ENCODE results near the gene CDH4.

Gene CDH4

GRCh38 chr20:61627791-61628415 is 375.8 kb downstream of the CDH4 start:
- no peaks in the 10 kb centered on the region for H3K4me1 ChIP-seq (ENCODE audit: control insufficient read depth, insufficient read depth, low read length)
- H3K27ac ChIP-seq (ENCODE audit: extremely low read depth, low read depth, low read length) = no peak overlapping the region
- TF ChIP-seq ZNF239 (tag by site-specific recombination; IDR thresholded peaks at IDR 0.05) (no peak), ZFHX2 (tag by site-specific recombination; conservative IDR thresholded peaks at IDR 0.05) (no peak), OSR2 (tag by site-specific recombination; IDR thresholded peaks at IDR 0.05) (no peak), KLF9 (tag by site-specific recombination; IDR thresholded peaks at IDR 0.05; ENCODE audit: low read depth) (no peak), ZNF140 (tag by site-specific recombination; IDR thresholded peaks at IDR 0.05) (no peak), REPIN1 (tag by site-specific recombination; IDR thresholded peaks at IDR 0.05; ENCODE audit: low read depth) (no peak), ZNF311 (tag by site-specific recombination; IDR thresholded peaks at IDR 0.05; ENCODE audit: borderline replicate concordance) (no peak), ZNF362 (tag by site-specific recombination; IDR thresholded peaks at IDR 0.05) (no peak), ZNF785 (tag by site-specific recombination; IDR thresholded peaks at IDR 0.05) (no peak), ZEB2 (tag by site-specific recombination; IDR thresholded peaks at IDR 0.05) (no peak)
- TF ChIP-seq, protein P1, sequence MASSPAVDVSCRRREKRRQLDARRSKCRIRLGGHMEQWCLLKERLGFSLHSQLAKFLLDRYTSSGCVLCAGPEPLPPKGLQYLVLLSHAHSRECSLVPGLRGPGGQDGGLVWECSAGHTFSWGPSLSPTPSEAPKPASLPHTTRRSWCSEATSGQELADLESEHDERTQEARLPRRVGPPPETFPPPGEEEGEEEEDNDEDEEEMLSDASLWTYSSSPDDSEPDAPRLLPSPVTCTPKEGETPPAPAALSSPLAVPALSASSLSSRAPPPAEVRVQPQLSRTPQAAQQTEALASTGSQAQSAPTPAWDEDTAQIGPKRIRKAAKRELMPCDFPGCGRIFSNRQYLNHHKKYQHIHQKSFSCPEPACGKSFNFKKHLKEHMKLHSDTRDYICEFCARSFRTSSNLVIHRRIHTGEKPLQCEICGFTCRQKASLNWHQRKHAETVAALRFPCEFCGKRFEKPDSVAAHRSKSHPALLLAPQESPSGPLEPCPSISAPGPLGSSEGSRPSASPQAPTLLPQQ (tag by site-specific recombination; IDR thresholded peaks at IDR 0.05) = no peak
- TF ChIP-seq, protein P2, sequence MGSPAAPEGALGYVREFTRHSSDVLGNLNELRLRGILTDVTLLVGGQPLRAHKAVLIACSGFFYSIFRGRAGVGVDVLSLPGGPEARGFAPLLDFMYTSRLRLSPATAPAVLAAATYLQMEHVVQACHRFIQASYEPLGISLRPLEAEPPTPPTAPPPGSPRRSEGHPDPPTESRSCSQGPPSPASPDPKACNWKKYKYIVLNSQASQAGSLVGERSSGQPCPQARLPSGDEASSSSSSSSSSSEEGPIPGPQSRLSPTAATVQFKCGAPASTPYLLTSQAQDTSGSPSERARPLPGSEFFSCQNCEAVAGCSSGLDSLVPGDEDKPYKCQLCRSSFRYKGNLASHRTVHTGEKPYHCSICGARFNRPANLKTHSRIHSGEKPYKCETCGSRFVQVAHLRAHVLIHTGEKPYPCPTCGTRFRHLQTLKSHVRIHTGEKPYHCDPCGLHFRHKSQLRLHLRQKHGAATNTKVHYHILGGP (tag by site-specific recombination; IDR thresholded peaks at IDR 0.05) = no peak
- TF ChIP-seq, protein P3, sequence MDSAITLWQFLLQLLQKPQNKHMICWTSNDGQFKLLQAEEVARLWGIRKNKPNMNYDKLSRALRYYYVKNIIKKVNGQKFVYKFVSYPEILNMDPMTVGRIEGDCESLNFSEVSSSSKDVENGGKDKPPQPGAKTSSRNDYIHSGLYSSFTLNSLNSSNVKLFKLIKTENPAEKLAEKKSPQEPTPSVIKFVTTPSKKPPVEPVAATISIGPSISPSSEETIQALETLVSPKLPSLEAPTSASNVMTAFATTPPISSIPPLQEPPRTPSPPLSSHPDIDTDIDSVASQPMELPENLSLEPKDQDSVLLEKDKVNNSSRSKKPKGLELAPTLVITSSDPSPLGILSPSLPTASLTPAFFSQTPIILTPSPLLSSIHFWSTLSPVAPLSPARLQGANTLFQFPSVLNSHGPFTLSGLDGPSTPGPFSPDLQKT (IDR thresholded peaks at IDR 0.05; ENCODE audit: borderline replicate concordance, low read depth, low read length) = no peak
- no peak overlapping the region for H3K4me3 ChIP-seq (ENCODE audit: low read depth, low read length)
- H3K36me3 ChIP-seq (ENCODE audit: control insufficient read depth in 2 of 2, insufficient read depth in 1 of 2, low read length in 2 of 2) = no peaks in the 10 kb centered on the region
- no peaks in the 10 kb centered on the region for H3K9me3 ChIP-seq (ENCODE audit: control insufficient read depth, insufficient read depth, low read depth, low read length)
- POLR2A ChIA-PET = no interaction called here
- CTCF ChIA-PET = no interaction called here

- TF ChIP-seq ZNF792 (tag by site-specific recombination; IDR thresholded peaks at IDR 0.05) = no peak
- no peak for TF ChIP-seq ZNF221 (tag by site-specific recombination; IDR thresholded peaks at IDR 0.05; ENCODE audit: borderline replicate concordance)
- TF ChIP-seq ZEB2 (tag by site-specific recombination; IDR thresholded peaks at IDR 0.05) = no peak
- TF ChIP-seq REST (tag by site-specific recombination; IDR thresholded peaks at IDR 0.05) = no peak
- TF ChIP-seq, protein P2 (tag by site-specific recombination; IDR thresholded peaks at IDR 0.05) = no peak
- TF ChIP-seq ZIC2 (tag by site-specific recombination; IDR thresholded peaks at IDR 0.05) = no peak
- no peak for TF ChIP-seq GLIS1 (tag by site-specific recombination; IDR thresholded peaks at IDR 0.05)
- TF ChIP-seq ZNF148 (tag by site-specific recombination; IDR thresholded peaks at IDR 0.05; ENCODE audit: borderline replicate concordance) = no peak
- no peak for TF ChIP-seq ZNF626 (tag by site-specific recombination; IDR thresholded peaks at IDR 0.05)
- Histone ChIP-seq H3K9me3 (ENCODE audit: control insufficient read depth, insufficient read depth, low read depth, low read length) (no peaks in the 10 kb centered on the region), H3K27ac (ENCODE audit: extremely low read depth, low read depth, low read length) (no peak overlapping the region), H3K4me3 (ENCODE audit: low read depth, low read length) (no peak overlapping the region), H3K36me3 (ENCODE audit: control insufficient read depth in 2 of 2, insufficient read depth in 1 of 2, low read length in 2 of 2) (no peaks in the 10 kb centered on the region), H3K4me1 (ENCODE audit: control insufficient read depth, insufficient read depth, low read length) (no peaks in the 10 kb centered on the region)
- POLR2A ChIA-PET = no interaction called here
- CTCF ChIA-PET = no interaction called here
Observed at GRCh38 chr20:61628480-61628879, 376.4 kb downstream of the CDH4 start.
